ENCODE results near the gene EFR3B.

GRCh38 chr2:25054720-25055119, 12.8 kb downstream of the EFR3B start:
- TF ChIP-seq POLR2AphosphoS5 (IDR thresholded peaks at IDR 0.05; ENCODE audit: insufficient read depth in 1 of 2, low read depth in 1 of 2): no peak
- no peak for TF ChIP-seq CTCF (IDR thresholded peaks at IDR 0.05)
- no peak for TF ChIP-seq POLR2A (IDR thresholded peaks at IDR 0.05)
